ENCODE results near the gene RTF1.

GRCh38 chr15:41489641-41490040, 72.7 kb downstream of the RTF1 start:
- TF ChIP-seq GATA2 (IDR thresholded peaks at IDR 0.05; ENCODE audit: low read depth, low read length) (no peak), GATA3 (IDR thresholded peaks at IDR 0.05; ENCODE audit: low read depth, low read length) (no peak)

Data from SH-SY5Y (cell line).